NCI-H82 treated with DMSO at 0.1 percent for 48 hours (cell line): ENCODE measurements around the gene PRDM16.

Source experiments
- DNase-seq: peaks from one replicate; lab custom pipeline; 2025; ENCODE audit not compliant: unreplicated experiment; lab: John Stamatoyannopoulos, UW

Gene PRDM16

GRCh38 chr1:3347257-3348020 lies 278.4 kb downstream of the PRDM16 start:
- no peak for DNase-seq

- no peak for DNase-seq
Observed at GRCh38 chr1:3348196-3348865, 279.3 kb downstream of the PRDM16 start.

DNA sequence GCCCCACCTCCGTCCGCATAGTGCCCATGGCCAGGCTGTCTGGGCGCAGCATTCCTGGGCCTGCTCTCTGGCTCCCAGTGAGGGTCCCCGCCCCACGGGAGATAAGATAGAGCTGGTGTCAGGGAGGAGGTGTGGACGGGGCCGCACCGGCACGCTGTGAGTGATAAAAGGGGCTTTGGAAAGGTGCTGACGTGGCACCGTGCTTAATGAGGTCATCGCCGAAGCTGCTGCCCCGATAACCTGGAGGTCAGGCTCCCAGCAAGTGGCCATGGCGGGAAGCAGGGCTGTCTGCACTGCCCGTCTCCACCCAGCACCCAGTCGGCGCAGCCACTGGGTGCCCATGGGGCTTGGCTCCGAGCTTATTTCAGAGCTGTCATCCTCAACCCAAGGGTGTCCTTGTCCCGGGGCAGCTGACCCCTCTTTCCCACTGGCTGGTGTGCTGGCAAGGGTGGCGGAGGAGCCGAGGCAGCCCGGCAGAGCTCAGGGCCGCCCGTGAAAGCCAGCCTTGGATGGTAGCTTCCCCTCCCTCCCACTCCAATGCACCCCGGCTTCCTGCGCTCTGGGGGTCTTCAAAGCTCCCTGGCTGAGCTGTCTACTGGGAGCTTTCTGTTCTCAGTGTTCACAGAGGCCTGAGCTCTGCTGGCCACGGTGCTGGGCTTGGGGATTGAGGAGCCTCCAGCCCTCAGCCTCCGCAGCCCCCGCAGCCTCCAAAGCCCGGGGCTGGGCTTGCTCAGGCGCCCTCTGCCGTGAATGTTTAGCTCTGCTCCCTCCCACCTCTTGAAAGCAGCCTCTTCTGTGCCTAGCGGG lies 280.4 kb downstream of the PRDM16 start:
- no peak for DNase-seq

- DNase-seq = no peak
Observed at GRCh38 chr1:3349968-3350299, 280.9 kb downstream of the PRDM16 start.

DNA sequence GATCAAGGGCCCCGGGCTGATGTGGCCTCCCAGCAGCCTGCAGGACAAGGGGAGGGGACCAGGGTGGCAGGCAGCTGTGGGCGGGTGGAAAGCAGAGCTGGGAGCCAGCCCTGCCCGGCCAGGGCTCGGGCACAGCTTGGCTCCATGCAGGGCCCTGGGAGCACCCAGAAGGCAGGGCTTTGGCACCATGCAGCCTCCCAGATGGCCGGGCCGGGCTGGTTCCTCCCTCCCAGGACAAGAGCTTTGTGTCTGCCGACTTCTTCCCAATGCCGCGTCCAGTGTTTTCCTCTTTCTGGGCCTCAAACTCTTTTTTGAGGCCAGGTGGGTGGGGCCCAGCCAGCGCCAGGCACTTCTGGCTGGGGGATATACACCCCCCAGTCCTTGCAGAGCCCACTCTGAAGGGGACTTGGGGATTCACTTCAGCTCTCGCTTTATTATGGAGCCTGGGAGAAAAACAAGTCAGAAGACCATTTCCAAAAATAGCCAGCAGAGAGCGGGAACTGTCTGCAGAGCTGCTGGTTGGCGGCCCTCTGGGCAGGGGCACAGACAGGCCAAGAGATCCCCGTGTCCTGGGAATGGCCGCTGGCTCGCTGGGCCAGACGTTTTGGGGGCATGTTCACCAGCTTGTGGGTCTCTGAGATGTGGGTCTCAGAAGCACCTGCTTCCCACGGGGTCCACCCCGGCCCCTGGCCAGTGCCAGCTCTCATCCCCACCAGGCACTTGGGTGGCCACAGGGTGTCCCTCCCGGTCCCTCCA lies 281.7 kb downstream of the PRDM16 start:
- no peak for DNase-seq

GRCh38 chr1:3351449-3352298 lies 282.7 kb downstream of the PRDM16 start:
- DNase-seq = no peak

DNA sequence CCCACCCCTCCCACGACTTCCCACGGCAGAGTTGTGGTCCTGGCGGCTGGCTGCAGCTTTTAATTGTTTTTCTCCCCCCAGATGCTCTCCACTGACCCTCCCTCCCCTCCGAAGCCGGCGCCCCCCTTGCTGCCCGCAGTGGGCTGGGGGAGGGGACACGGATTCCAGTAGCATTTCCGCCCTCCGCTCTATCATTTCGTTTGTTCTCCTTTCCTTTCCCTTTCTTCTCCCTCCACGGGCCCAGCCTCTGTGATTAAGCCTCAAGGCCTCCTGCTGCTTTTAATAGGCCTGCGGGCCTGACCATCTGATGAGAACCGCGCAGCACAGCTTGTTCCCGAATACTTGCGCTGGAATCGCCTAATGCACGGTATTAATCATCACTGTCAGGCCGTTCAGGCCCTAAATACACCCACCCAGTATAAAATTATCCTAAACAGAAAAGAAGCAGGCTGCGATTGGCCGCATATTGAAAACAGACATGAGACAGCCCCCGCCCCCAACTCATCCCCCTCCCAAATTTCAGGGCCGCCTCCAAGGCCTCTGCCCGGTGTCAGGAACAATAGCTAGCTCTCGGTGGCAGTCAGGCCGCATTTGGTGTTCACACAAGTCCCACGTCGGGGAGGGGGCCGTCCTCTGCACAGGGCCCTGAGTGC lies 283.4 kb downstream of the PRDM16 start:
- no peak for DNase-seq

DNA sequence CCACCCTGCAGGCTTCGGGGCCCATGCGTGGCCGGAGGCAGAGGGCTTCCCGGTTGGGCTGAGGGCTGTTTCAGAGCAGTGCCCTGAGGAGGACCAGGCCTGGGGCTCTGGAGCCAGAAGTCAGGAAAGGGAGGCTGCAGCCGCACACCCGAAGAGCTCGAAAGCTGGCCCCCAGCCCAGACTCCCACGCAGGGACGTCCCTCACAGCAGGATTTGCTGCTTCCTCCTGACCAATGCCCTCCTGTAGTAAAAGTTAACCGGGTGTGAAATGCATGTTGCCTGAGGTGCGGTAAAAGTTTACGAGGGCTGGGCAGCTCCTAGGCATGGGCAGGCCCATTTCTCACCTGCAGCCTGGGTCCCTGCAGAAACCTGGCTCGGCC lies 283.9 kb downstream of the PRDM16 start:
- no peak for DNase-seq

DNA sequence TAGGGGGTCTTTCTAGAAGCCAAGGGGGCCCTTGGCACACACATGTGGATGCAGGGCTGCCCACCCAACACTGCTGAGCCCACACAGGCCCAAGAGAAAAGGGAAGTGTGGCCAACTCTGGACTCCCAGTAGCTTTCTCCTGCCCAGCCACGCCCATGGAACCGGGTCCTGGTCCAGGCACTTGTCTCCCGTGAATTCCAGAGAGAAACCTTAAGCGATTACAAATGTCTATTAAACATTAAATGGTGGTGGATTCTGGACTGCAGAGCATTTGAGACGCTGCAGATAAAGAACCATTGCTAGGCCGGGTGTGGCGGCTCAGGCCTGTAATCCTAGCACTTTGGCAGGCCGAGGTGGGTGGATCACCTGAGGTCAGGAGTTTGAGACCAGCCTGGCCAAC lies 284.9 kb downstream of the PRDM16 start:
- no peak for DNase-seq

DNA sequence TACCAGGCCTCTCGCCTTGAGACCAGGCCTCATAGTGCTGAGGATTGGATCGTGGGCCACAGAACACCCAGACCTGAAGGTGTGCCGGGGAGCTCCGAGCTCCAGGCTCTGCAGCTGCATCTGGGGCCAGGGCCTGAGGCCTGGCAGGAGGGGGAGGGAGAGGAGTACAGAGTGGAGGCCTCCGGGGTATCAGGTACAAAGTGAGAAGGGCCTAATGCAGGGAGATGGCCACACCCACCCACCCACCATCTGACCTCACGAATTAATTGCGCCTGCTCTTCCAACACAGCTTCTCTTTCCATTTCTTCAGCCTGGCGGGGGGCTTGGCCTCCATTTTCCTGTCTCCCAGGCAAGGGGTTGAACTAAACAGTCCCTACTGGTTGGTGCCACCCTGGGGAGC lies 286.1 kb downstream of the PRDM16 start:
- no peak for DNase-seq

GRCh38 chr1:3355894-3356826 lies 287.2 kb downstream of the PRDM16 start:
- DNase-seq = no peak

DNA sequence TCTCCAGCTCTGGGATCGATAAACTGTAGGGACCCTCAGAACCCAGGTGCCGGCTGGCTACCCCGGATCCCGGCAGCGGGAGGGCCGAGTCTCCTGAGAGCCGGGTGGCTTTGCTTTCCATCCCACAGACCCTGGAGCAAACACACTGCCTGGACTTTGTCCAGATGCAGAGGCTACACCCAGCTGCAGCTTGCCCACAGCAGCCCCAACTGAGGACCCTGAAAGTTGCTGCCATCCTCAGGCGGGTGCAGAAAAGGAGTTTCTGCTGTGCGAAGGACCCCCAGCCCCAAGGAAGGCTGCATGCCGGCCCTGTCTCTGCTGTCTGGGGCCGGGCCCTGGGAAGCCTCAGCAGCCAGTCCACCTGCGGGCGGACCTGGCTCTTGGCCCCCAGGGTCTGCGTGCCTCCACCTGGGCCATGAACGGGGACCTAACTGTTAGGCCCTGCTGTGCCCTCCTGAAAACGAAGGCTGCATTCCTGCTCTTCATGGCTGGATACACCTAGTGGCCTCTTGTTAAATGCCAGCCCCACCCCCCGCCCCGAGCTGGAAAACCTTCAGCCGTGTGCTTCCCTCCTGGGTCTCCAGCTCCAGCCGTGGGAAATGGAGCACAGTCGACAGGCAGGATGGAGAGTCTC lies 287.9 kb downstream of the PRDM16 start:
- no peak for DNase-seq

DNA sequence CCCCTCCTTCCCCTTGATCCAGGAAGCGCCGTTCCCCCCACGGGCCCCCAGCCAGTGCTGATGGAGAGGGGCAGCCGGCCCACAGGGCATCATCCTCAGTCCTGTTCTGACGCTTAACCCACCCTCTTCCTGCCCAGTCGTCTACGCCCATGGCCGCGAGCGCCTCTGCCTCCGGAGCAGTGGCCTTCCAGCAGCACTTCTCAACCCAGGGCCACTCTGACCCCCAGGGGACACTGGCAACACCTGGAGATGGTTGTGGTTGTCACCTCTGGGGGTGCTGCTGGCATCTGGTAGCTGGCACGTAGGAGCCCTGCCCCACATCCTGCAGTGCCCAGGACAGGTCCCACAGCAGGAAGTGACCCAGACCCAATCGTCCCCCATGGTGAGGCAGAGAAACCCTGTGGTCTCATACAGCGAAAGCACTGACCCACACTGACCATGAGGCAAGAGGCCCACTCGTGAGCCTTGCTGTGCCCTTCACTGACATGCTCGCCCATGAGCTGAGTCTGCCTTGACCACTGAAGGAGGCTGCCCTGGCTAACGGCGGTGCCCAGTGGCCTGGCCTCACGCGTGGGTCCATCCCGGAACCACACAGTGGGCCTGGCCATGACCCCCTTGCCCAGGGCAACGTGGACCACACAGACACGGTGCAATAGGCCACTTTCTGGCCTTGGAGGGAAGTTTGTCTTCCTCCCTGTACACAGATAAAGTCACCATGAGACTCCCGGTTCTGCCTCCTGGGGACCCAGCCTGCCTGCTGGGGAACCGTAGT lies 288.7 kb downstream of the PRDM16 start:
- DNase-seq = no peak

DNA sequence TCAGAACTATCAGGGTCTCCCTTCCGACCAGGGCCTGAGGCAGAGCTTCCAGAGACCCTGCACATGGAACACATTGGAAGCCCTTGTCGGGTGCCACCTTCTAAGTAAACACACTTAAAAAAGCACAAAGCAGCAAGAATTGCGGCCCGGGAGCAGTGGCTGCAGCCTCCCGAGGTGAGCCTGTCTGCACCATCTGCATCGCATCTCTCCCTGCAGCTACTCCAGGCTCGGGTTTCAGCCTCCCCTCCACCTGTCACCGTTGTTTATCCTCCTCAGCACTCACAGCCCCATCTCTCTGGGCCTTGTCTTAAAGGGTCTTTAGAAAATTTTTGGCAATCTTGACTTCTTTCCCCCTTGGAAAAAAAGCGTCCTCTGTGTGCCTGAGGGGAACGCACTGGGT lies 290.3 kb downstream of the PRDM16 start:
- DNase-seq = no peak

DNA sequence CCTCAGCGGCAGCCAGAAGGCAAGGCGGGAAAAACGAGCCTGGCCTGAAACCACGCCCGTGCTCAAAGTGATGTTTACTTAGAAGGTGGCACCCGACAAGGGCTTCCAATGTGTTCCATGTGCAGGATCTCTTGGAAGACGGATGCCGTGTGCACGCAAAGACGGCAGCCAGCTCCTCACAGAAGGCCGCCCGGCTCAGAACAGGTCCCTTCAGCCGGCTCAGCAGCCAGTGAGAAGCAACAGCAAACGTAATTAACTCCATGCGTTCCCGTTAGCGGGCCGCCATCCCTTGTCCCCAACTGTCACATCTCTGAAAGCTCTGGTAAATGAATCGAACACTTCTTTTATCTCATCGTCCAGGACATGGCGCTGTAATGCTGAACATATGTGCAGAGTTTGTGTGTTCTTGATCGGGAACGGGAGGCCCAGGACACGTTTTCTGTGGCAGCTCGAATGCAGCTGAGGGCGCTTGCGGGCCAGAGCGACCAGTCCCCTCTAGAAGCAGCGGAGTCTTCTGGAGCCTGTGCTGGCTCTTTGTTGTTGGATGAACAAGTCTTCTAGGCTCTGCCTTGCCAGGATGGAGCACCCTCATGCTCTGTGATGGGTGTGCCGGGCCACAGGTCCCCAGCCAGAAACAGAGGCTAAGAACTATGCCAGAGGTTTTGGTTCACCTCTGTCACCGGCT lies 290.9 kb downstream of the PRDM16 start:
- DNase-seq = no peak

- no peak for DNase-seq
Observed at GRCh38 chr1:3360646-3361257, 291.7 kb downstream of the PRDM16 start.

DNA sequence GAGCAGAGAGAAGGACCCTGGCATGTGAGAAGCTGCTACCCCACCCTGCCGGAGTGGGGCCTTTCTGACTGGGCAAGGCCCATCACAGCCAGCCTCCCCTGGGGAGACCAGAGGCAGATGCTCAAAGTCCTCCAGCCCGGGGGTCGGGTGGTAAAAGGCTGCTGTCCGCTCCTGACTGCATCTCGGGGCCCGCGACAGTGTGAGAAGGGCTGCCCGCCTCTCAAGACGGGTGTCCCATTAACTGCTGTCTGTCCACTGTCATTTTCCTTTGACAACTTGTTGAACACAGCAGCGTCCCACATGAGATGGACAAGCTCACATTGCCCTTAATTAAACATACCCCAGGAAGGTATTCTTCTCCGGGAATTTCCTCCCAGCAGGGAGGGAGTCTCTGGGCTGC lies 294.0 kb downstream of the PRDM16 start:
- DNase-seq = no peak
